Activated CD4-positive, alpha-beta T cell treated with anti-CD3 and anti-CD28 coated beads, Interleukin-2, amount 50 U/mL, for 16 hours (primary cell): Measurements from ENCODE around the gene CDK1.

Source experiments
- DNase-seq: peaks from one replicate; pipeline ENCODE4 v3.0.0-alpha.2; 2020

The CDK1 gene

GRCh38 chr10:60778971-60779796 is 906 bp downstream of the CDK1 start:
- no peak for DNase-seq

DNA sequence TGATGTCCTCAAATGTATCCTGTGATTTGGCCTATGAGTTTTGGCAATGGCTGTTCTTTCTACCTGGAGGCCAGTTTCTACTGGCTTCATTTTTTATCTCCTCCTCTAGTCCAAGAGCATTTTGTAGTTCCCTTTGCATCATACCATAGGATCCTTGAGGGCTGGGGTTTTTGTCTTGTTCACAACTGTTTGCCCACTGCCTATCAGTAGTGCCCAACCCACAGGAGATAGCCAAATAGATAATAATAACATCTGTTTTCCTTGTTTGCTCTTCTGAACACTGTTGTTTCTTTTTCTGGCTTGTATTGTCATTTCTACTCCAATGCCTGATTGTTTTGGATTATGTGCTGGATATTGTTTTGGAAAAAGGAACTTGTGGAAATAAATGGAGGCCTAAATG is 3.4 kb downstream of the CDK1 start:
- DNase-seq = no peak

DNA sequence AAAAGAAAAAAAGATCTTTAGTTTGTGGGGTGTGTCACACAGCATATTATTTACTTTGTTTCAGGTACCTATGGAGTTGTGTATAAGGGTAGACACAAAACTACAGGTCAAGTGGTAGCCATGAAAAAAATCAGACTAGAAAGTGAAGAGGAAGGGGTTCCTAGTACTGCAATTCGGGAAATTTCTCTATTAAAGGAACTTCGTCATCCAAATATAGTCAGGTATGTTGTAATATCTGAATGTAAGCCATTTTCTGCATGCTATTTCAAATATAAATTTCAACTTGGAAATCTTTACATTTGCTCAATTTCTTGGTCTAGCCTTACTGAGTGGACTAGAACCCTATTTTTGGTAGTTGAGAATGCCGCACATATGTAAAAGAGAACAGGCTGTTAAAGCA is 6.4 kb downstream of the CDK1 start:
- DNase-seq = no peak

GRCh38 chr10:60788544-60788943 is 10.3 kb downstream of the CDK1 start:
- DNase-seq = no peak

DNA sequence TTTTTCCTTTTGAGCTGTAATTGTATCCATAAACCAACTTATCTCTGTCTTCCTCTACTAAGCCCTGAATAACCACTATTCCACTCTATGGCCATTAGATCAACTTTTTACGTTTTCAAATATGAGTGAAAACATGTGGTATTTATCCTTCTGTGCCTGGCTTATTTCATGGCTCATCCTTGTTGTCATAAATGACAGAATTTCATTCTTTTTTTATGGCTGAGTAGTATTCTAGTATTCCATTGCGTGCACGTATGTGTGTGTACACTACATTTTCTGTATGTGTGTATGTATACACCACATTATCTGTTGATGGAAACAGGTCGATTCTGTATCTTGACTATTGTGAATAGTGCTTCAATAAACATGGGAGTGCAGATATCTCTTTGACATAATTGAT is 11.1 kb downstream of the CDK1 start:
- no peak for DNase-seq

- no peak for DNase-seq
Measured at GRCh38 chr10:60794953-60795352, 16.7 kb downstream of the CDK1 start.

GRCh38 chr10:60795465-60796202 is 17.4 kb downstream of the CDK1 start:
- DNase-seq = no peak

GRCh38 chr10:60796481-60796880 is 18.2 kb downstream of the CDK1 start:
- DNase-seq = no peak

DNA sequence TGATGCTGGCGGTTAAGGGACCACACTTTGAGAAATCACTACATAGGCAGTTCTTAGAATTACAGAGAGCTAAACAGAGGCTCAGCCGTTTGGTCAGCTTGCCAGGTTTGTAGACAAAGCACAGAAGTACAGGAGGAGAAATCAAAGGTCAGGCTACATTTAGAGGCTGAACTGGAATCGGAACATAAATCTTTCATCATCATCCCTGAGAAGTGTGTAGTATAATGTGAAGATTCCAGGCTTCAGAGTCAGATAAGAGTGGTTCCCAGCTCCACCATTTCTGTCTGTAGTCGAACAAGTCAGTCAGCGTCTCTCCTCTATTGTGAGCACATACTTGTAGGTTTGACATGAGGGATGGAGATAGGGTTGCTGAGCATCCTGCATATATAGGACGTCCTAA is 18.9 kb downstream of the CDK1 start:
- DNase-seq = no peak

DNA sequence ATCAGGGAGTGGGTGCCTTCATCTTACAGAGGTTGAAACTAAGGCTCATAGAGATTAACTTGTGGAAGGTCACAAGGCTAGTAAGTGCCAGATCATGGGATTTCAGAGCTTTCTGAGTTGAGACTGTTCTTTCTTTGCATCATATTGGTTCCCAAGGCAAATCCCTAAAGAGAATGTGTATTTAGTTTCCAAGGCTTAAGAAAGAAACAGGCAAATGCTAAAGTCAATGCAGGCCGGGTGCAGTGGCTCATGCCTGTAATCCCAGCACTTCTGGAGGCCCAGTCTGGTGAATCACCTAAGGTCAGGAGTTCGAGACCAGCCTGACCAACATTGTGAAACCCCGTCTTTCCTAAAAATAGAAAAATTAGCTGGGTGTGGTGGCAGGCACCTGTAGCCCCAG is 19.8 kb downstream of the CDK1 start:
- DNase-seq = no peak

- no peak for DNase-seq
Measured at GRCh38 chr10:60798870-60799269, 20.6 kb downstream of the CDK1 start.

DNA sequence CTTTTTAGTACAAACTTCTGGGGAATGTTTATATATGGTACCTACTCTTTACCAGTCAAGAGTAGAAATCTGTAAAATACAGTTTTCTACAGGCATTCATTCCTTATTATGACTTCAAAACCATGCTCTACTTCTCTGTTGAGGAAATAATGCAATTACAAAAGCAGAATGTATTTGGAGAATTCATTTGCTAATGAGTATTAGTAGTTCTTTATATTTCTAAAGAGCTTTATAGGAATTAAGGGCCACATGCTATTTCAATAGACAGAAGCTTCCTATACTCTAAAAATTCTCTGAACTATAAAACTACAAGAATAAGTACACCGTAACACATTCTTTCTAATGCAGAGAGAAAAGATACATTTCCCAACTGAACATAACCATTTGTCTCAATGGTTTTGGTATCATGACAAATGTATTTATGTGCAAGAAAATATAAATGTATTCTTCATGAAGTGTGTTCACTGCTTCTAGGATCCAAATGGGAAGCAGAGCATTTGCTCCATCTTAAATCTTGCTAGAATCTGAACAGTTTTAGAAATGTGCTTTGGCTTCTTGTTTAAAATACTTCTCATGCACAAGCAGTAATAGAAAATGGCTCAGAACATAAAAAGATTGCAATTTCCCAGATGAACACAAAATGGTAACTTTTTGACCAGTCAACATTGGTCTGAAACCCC is 21.8 kb downstream of the CDK1 start:
- DNase-seq = no peak

GRCh38 chr10:60800918-60801317 is 22.6 kb downstream of the CDK1 start:
- no peak for DNase-seq

DNA sequence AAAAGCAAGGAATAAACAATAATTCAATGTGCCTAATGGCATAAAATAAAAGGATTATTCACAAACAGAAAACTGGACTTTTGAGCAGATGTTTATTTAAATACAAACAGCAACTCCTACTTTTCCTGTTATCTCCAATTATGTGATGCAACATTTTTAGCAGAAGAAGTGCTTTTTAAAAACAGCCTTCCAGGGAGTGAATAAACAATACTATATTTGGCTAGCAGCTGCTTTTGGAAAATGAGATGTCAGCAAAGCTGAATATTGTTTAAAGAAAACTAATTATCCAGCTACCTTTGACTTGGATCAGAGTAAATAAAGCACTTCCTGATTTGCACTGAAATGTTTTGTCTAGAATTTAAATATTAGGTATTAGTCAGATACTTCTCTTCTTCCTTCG is 23.2 kb downstream of the CDK1 start:
- no peak for DNase-seq

DNA sequence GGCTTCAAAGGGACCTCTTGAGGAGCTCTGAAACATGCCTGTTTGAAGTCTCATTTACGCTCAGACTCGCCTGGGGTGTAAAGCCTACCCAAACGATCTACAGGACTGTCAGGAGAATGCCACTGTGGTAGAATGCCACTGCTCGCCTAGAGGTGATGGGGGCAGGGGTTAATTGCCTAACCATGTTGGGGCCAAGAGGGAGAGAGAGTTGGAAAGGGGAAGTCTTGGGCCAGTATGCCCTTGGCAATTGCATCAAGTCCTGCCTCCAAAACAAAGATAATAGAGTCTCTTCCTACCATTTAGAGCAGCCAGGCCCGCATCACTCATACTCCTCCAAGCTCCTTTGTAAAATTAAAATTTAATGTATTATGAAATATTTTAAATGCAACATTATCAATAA is 25.2 kb downstream of the CDK1 start:
- DNase-seq = no peak

DNA sequence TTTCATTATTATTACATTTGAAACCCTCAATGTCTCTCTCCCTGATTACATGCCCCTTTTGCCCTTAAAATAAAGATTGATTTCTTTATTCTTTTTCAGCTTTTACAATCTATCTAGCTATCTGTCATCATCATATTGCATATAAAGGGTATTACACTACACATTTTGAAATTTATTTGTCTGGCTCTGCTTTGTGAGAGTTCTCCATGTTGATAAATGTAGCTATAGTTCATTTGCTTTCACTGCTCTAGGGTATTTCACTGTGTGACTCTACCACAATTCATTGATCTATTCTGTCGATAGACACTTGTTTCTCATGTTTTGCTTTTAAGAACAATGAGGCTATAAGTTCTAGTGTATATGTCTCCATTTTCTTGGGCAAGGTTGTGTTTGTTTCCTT is 25.6 kb downstream of the CDK1 start:
- no peak for DNase-seq

DNA sequence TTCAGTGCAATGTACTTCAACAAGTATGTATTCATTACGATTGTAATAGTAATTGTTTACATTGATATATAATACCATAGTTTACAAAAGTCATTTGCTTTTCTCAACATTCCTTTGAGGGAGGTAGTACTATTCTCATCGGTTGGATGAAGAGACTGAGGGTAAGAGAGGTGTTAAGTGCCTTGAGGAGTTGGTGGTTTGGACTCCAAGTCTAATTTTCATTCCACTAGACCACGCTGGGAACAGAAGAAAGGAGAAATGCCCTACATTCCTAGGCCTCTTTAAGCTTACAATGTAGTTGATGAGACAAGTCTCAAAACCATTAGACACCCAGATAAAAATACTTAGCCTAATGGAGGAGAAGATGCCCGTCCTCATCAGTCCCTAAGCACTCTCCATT is 28.6 kb downstream of the CDK1 start:
- no peak for DNase-seq

DNA sequence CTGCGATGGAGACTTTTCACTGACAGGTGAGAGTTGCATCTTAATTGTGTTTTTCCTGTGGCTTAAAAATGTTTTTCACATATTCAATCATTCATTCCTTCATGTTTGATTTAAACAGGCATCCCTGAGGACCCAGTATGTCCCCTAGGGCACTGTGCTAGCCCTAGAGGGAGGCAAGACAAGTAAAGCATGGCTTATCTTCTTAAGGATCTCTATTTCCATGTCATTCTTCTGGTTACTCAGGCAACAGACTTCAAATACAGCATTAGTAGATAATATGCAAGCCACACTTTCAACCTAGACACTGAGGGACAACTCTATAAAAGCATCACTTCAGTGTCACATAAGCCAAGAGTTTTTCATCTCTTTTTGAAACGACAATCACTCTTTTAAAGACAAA is 29.2 kb downstream of the CDK1 start:
- no peak for DNase-seq

DNA sequence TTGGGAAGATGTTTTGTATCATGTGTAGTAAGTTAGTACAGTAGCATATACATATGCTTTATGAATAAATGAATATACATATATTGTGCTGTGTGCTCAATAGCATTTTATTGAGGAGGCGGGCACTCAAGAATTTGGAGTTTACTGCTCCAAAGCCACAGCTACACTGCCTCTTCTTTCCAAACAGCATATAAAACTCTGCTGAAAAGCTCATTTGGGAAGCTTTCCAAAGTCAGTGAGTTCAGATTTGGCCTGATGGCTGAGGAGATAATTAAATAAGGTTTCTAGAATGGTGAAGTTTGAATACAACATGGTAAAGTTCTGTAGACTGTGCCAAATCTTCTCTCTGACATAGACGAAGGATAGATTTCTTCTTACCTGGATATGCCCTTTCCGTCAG is 29.8 kb downstream of the CDK1 start:
- DNase-seq = no peak

GRCh38 chr10:60809157-60809556 is 30.9 kb downstream of the CDK1 start:
- DNase-seq = no peak

GRCh38 chr10:60810437-60811182 is 32.3 kb downstream of the CDK1 start:
- DNase-seq = no peak

DNA sequence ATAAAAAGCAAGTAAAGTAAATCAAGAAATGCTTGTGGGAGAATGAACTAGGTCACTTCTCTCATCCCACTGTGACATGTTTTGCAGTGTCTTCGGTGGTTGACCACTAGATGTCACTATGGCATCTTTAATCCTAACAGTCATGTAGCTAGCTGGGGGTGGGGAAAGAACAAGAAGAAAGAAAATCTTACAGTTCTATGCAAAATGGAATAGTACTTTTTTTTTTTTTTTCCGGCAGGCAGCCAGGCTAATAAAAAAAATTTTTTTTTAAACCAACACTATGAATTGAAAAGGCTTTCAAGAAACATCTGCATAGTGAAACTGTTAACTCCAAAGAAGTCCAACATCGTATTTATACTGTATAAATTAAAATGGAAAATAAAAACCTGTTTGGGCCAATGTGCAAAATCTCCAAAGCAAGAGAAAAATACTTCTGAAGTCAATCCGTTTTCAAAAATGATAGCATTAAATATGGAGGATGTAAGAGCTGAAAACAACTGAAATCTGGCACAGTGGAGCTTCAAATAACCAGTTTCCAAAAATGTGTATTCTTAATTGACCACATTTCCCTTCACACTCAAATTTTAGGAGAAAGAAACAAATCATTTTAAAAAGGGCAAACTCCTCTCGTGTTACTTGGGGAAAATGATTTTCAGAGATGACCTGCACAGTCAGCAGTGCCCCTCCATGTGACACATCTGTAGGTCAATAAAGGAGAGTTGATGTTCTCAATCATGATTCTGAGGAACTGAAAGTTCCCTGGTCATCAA is 38.5 kb downstream of the CDK1 start:
- peak; percentile 69 for DNase-seq
